Suprapubic skin (tissue), 4 donors: ENCODE results near the gene SYNPO.

Source experiments
- CTCF ChIP-seq, 2 donors: fragments of 200-600 bp in 1 of 2; fragments of 450-650 bp in 1 of 2; sonication (generic) in 1 of 2; IDR thresholded peaks; one replicate each; pipeline ENCODE4 v1.5.1; 2016 to 2019; ENCODE audit warnings: antibody characterized with exemption in 2 of 2, mild to moderate bottlenecking in 1 of 2, moderate library complexity in 1 of 2
- POLR2A ChIP-seq, 2 donors: fragments of 450-650 bp; IDR thresholded peaks; one replicate each; pipeline ENCODE4 v1.6.1; 2017; ENCODE audit warnings: antibody characterized with exemption in 2 of 2, mild to moderate bottlenecking in 2 of 2, moderate library complexity in 2 of 2
- POLR2AphosphoS5 ChIP-seq, 3 donors: sonication (generic); formaldehyde crosslinking; IDR thresholded peaks; one replicate each; pipeline ENCODE4 v1.6.1; 2017; ENCODE audit warnings: antibody characterized with exemption in 3 of 3

DNA sequence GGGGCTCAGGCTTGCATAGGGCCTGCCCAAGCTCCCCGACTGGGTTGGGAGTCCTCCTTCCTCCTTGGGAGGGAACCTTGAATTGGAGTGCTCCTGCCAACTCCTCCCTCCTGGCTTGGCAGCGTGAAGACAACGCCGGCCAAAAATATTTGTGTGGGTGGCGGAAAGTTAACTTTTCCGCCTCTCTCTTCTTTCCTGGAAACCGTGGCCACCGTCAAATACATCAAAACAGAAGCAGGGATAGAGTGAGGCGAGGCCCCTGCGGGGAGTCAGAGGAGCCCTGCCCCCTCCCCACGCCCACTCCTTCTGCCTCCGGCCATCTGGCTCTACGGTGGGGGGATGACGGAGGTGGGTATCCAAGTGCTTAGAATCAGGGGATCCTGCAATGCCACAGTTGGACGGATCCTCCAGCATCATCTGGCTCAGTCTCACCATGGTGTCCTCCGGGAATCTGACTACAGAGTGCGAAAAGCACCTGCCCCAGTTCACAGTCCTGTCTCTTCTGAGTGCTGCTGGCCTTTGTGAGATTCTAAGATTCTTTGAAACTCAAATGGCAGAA is 25.2 kb upstream of the SYNPO start:
- TF ChIP-seq POLR2A (IDR thresholded peaks at IDR 0.05) (no peak), CTCF (IDR thresholded peaks at IDR 0.05) (no peak), POLR2AphosphoS5 (IDR thresholded peaks at IDR 0.05) (no peak)
